Esophagus (tissue), 2 donors: ENCODE data around the gene SLC16A3. TPM values are rescaled to one million over a fixed set of nuclear protein-coding genes. Genes with fewer than 3 reads are reported as not detected.

Experiments used
- H3K27ac ChIP-seq, 2 donors: one replicate each; pipeline ENCODE4 v1.5.1; 2013; ENCODE audit warnings: low read depth in 2 of 2, mild to moderate bottlenecking in 2 of 2, inconsistent platforms in 1 of 2, low read length in 1 of 2, moderate library complexity in 1 of 2
- H3K27me3 ChIP-seq, 2 donors: one replicate each; pipeline ENCODE4 v1.6.1; 2013; ENCODE audit warnings: low read length in 2 of 2, control low read depth in 1 of 2, mild to moderate bottlenecking in 1 of 2; ENCODE audit not compliant: insufficient read depth in 2 of 2, control insufficient read depth in 1 of 2
- H3K36me3 ChIP-seq, 2 donors: one replicate each; pipeline ENCODE4 v1.6.1; 2013; ENCODE audit warnings: low read length in 1 of 2; ENCODE audit not compliant: control insufficient read depth in 2 of 2, insufficient read depth in 2 of 2
- H3K4me1 ChIP-seq, 2 donors: one replicate each; pipeline ENCODE4 v1.6.1; 2013; ENCODE audit warnings: low read length in 1 of 2; ENCODE audit not compliant: control insufficient read depth in 2 of 2, insufficient read depth in 2 of 2
- H3K4me3 ChIP-seq, 2 donors: one replicate each; pipeline ENCODE4 v1.5.1; 2013; ENCODE audit warnings: low read length in 2 of 2, mild to moderate bottlenecking in 2 of 2, low read depth in 1 of 2, moderate library complexity in 1 of 2
- H3K9me3 ChIP-seq, 2 donors: one replicate each; pipeline ENCODE4 v1.6.1; 2013; ENCODE audit warnings: mild to moderate bottlenecking in 2 of 2, low read depth in 1 of 2, low read length in 1 of 2, moderate library complexity in 1 of 2; ENCODE audit not compliant: control insufficient read depth in 2 of 2, insufficient read depth in 1 of 2
- WGBS, 2 donors: extraction: QIAGEN DNeasy Blood & Tissue Kit; methylation state at CpG; one replicate each; pipeline ENCODE4 v1.1.7; 2013; 5-methylcytosine and 5-hydroxymethylcytosine counted together
- polyA plus RNA-seq, 2 donors: library from polyadenylated mRNA; stranded (reverse); fragments of 200-250 nt; gene quantifications; one replicate each; pipeline ENCODE4 v1.2.3, GENCODE V29; 2013
- donor health status: healthy with polysubstance abuse.
- donor health status: Bipolar disorder and iron deficiency.

SLC16A3 gene
- polyA plus RNA-seq, 2 donors = 17.5 to 41.0 TPM

DNA sequence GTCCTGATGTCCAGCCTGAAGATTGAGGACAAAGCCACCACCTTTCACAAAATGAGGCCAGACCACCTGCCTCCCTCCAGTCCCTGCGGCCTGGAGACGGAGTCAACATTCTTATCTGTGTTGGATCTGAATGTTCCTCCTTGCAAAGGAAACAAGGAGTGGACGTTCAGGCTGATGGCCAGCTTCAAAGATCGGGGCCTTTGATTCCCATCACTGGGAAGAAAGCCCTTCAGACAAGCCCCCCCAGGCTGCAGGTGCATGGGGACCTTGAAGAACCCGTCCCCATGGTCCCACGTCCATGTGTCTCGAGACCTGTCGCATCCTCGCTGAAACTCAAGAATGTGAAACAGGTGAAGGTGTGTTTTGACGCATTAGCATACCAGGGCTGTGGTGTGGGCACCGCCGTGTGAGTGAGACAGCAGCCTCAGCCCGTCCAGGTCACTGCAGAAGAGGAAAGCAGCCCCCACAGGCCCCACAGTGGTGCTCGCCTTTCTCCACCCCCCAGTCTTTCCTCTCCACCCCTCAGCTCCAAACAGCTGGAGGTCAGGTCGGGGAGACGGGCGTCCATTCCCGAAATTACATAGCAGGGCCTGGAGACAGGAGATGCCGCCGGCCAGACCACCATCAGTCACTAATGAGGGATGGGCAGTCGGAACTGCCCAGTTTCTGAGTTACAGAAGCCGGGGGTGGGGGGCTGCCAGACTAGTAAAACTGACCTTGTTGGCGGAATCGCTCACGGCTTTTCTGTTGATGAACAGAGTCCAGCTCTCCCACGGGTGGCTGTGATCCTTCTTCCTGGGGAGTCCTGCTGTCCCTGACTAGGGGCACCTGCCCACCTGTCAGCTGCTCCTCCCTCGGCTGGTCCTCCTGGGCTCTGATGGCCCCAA lies 45.5 kb downstream of the SLC16A3 start:
- Histone ChIP-seq H3K27me3 (no peaks in the 10 kb centered on the region), H3K9me3 (no peaks in the 10 kb centered on the region), H3K4me3 (peak overlapping the region; percentile 77 to 89), H3K4me1 (peaks cover 0 to 25% of the 10 kb centered on the region in 2 donors), H3K36me3 (peaks cover 4 to 19% of the 10 kb centered on the region in 2 donors), H3K27ac (peak overlapping the region in 1 of 2 donors; percentile 65)
- 63 to 66% methylated on average over 27 of the region's 27 CpGs for WGBS, 2 donors

DNA sequence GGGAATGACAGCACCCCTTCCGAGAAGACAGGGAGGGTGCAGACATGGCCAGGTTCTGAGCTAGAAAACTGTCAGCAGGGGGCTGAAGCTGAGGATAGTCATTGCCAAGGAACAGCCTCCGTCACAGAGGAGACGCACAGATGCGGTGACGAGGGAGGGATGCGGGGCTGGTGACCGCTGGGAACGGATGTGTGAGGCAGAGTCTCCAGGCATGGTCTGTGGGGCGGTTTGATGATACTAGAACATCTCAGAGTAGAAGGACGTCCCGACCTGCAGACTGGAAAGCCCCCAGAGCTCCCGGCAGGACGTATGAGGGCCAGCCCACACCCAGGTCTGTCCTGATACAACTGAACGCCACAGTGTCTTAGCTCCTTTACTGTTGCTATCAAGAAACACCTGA lies 46.5 kb downstream of the SLC16A3 start:
- Histone ChIP-seq H3K27me3 (no peaks in the 10 kb centered on the region), H3K4me3 (no peak overlapping the region), H3K4me1 (peaks cover 0 to 17% of the 10 kb centered on the region in 2 donors), H3K36me3 (peaks cover 4 to 13% of the 10 kb centered on the region in 2 donors), H3K9me3 (no peaks in the 10 kb centered on the region), H3K27ac (no peak overlapping the region)
- WGBS, 2 donors = 90 to 91% methylated on average over 14 of the region's 14 CpGs

DNA sequence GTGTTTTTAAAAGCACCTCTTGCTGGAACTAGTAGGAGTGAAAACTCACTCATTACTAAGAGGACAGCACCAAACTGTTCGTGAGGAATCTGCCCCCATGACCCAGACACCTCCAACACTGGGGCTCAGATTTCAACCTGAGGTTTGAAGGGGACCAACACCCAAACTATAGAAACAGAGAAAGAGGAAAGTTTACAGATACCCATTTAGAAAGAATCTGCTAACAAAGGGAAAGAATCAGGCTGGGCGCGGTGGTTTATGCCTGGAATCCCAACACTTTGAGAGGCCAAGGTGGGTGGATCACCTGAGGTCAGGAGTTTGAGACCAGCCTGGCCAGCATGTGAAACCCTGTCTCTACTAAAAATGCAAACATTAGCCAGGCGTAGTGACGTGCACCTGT lies 48.1 kb downstream of the SLC16A3 start:
- Histone ChIP-seq H3K36me3 (peaks cover 0 to 3% of the 10 kb centered on the region in 2 donors), H3K27me3 (no peaks in the 10 kb centered on the region), H3K9me3 (no peaks in the 10 kb centered on the region), H3K27ac (no peak overlapping the region), H3K4me1 (peaks cover 0 to 21% of the 10 kb centered on the region in 2 donors), H3K4me3 (no peak overlapping the region)
- 83 to 91% methylated on average over 5 of the region's 5 CpGs for WGBS, 2 donors

DNA sequence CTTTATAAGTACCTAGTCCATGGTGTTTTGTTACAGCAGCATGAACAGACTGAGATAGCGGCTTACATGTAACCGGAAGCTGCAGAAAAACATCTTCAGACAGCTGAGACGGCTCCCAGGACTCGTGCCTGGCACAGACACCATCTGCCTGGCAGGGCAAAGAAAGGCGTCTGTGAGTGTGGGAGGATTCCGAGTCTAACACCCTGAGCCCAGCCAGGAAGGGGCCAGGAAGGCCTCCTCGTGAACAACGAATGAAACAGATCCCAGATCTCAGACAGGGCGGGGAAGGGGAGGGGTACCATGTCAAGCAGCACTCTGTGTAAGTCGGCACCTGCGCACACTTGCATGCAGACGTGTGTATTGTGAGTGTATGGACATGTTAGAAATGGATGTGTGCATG lies 49.0 kb downstream of the SLC16A3 start:
- Histone ChIP-seq H3K4me1 (peaks cover 4 to 27% of the 10 kb centered on the region in 2 donors), H3K27ac (no peak overlapping the region), H3K27me3 (no peaks in the 10 kb centered on the region), H3K36me3 (peaks cover 0 to 2% of the 10 kb centered on the region in 2 donors), H3K9me3 (no peaks in the 10 kb centered on the region), H3K4me3 (no peak overlapping the region)
- WGBS, 2 donors = 68 to 76% methylated on average over 12 of the region's 12 CpGs

DNA sequence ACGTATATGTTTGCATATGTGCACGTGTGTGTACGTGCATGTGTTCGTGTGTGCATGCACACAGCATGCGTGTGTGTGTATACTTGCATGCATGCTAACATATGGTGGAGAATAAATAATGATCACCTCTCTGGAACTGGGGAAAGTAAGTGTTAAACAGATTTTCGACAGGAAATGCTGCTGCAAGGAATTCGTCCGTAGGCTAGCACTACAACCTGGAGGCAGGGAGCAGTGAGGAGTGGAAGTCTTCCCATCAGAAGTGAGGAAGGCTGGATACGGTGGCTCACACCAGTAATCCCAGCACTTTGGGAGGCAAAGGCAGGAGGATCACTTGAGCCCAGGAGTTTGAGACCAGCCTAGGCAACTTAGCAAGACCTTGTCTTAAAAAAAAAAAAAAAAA lies 49.5 kb downstream of the SLC16A3 start:
- Histone ChIP-seq H3K4me3 (no peak overlapping the region), H3K36me3 (peaks cover 0 to 2% of the 10 kb centered on the region in 2 donors), H3K9me3 (no peaks in the 10 kb centered on the region), H3K4me1 (peaks cover 4 to 32% of the 10 kb centered on the region in 2 donors), H3K27ac (no peak overlapping the region), H3K27me3 (no peaks in the 10 kb centered on the region)
- WGBS, 2 donors = 70 to 84% methylated on average over 9 of the region's 9 CpGs

DNA sequence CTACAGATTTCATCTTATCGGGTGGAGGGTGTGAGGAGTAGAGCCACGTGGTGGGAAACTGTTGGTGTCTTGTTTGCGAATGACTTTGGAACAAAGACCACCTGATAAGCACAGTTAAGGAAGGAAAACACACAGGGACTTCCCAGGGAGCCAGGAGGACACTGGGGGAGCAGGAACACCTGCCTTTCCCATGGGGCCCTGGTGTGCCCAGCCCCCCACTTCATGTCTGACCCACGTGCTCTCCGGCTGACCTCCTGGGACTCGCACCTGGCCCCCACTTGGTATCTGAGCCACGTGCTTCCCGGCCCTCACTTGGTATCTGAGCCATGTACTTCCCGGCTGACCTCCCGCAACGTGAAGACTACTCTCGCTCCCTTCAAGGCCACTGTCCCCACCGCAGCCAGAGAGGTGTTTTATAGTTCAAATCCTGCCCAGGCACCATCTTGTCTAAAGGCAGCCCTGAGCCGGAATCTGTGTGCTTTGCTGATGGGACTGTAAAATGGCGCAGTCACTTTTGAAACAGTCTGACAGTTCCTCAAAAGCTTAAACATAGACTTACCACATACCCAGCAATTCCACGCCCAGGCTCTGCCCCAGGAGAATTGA lies 50.0 kb downstream of the SLC16A3 start:
- H3K9me3 ChIP-seq = no peaks in the 10 kb centered on the region
- H3K27me3 ChIP-seq = no peaks in the 10 kb centered on the region
- WGBS, 2 donors = 70 to 86% methylated on average over 16 of the region's 16 CpGs
- no peak overlapping the region for H3K27ac ChIP-seq
- H3K4me1 ChIP-seq = peaks cover 4 to 33% of the 10 kb centered on the region in 2 donors
- H3K4me3 ChIP-seq = no peak overlapping the region
- H3K36me3 ChIP-seq = peaks cover 0 to 2% of the 10 kb centered on the region in 2 donors

DNA sequence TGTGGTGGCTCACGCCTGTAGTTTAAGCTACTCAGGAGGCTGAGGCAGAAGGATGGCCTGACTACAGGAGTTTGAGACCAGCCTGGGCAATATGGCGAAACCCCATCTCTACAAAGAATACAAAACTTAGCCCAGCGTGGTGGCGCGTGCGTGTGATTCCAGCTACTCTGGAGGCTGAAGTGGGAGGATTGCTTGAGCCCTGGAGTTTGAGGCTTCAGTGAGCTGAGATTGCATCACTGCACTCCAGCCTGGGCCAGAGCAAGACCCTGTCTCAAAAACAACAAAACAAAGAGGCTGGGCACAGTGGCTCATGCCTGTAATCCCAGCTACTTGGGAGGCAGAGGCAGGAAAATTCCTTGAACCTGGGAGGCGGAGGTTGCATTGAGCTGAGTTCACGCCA lies 51.7 kb downstream of the SLC16A3 start:
- no peaks in the 10 kb centered on the region for H3K27me3 ChIP-seq
- no peak overlapping the region for H3K4me3 ChIP-seq
- peaks cover 4 to 27% of the 10 kb centered on the region in 2 donors for H3K4me1 ChIP-seq
- H3K9me3 ChIP-seq = no peaks in the 10 kb centered on the region
- WGBS, 2 donors = 93 to 95% methylated on average over 8 of the region's 8 CpGs
- no peaks in the 10 kb centered on the region for H3K36me3 ChIP-seq
- H3K27ac ChIP-seq = no peak overlapping the region

DNA sequence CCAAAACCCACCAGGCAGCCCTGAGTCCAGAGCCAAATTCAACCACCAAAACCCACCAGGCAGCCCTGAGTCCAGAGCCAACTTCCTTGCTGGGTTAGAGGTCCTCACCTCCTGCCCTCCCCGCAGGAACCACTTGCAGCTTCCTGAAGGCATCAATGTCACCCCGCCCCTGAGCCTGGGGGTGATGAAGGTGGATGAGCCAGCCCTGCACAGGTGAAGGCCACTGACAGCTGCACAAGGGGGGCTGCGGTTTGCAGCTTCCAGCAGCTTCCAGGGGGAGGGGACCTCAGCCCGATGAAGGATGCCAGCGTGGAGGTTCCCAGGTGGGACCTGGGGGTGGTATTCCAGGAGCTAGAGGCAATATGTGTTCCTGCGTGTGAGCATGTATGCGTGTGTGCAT lies 52.2 kb downstream of the SLC16A3 start:
- Histone ChIP-seq H3K9me3 (no peaks in the 10 kb centered on the region), H3K36me3 (no peaks in the 10 kb centered on the region), H3K27ac (no peak overlapping the region), H3K4me1 (peaks cover 4 to 27% of the 10 kb centered on the region in 2 donors), H3K27me3 (no peaks in the 10 kb centered on the region), H3K4me3 (no peak overlapping the region)
- 63 to 72% methylated on average over 7 of the region's 7 CpGs for WGBS, 2 donors

DNA sequence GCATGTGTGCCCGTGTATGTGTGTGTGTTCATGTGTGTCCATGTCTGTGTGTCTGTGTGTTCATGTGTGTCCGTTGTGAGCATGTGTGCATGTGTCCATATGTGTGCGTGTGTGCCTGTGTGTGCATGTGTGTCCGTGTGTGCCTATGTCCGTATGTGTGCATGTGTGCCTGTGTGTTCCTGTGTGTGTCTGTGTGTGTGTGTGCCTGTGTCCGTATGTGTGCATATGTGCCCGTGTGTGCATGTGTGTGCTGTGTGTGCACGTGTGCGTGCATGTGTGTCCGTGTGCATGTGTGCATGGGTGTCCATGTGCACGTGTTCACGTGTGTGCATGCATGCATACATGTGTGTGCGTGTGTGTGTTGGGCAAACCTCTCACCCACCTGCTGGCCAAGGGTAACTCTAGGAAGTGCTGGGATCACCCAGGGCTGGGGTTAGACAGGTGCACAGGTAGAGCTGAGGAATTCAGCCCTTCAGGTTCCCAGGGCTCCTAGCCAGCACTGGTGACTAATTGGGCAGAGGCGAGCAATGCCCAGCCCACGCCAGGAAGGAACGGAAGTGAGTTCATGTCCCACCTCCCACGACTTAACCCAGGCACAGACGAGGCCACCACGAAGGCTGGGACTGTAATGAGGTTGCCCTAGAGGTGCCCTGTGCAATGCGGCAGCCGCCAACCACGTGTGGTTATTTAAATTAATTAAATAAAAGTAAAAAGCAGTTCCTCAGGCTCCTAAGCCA lies 52.8 kb downstream of the SLC16A3 start:
- Histone ChIP-seq H3K27ac (peak overlapping the region; percentile 55 to 91), H3K27me3 (no peaks in the 10 kb centered on the region), H3K9me3 (no peaks in the 10 kb centered on the region), H3K4me3 (peak overlapping the region in 1 of 2 donors; percentile 14), H3K36me3 (no peaks in the 10 kb centered on the region), H3K4me1 (peaks cover 4 to 27% of the 10 kb centered on the region in 2 donors)
- 52 to 58% methylated on average over 22 of the region's 22 CpGs for WGBS, 2 donors
